CD4-positive, alpha-beta T cell treated with Interleukin-6 for 4 hours (primary cell): Measurements from ENCODE around the gene BAD.

Source experiments
- DNase-seq: peaks from one replicate; pipeline ENCODE4 v3.0.0-alpha.2; 2020; ENCODE audit warnings: mixed read lengths

Gene BAD

DNA sequence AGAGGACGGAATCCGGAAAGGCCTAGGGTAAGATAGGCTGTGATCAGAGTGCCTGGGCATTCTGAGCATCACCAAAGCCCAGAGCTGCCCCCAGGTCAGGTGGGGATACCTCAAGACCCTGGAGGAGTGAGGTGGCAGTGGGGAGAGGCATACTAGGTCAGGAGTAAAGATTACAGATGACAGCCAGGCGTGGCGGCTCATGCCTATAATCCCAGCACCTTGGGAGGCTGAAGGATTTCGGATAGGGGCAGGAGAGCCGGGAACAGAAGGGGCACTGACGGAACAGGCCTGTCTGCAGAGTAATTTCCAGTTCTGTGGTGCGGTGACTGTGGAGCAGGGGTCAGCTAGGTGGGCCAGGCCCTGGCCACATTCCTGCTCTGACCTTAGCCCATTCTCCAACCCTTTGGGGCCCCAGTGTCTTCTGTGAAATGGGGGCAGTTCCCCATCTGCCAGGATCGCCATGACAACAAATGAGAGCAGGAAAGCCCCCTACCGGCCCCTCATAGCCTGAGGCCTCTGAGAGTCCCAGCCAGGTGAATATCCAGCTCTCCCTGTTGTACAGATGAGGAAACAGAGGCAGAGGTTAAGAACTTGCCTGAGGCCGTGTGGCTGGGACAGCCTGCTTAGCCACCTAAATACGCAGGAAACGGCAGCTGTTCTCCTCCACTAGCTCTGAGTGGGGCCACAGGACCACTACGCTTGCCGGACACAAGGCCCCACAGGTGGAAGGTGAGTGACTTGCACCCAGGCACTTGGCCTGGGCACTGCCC is 9.2 kb downstream of the BAD start:
- no peak for DNase-seq

DNA sequence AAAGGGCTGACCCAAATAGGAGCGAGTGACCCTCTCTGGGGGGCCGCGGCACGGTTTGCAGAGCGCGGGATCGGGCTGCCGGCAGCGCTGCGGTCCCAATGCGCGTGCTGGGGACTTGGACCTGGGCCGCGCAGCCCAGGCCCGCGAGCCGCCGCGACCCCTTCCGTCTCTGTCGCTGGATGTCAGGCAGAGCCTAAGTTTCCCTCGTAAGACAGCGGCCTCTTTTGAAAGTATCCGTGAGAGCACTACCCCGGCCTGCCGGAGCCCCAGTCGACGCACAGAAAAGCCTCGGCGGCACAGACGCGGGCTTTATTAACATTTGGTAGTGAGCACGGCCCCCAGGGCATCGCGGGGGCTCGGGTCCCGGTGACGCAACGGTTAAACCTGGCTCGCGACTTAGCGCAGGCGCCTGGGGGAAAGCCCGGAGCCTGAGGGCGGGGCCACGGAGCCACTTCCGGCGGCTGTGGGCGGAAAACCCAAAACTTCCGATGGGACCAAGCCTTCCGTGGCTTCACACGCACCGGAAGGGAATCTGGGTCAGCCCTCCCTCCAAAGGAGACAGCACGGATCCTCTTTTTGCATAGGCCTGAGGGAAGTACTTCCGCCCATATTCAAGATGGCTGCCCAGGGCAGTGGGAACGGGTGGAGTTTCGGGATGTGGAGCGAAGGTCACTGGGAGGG is 14.8 kb downstream of the BAD start:
- peak; percentile 98 for DNase-seq

DNA sequence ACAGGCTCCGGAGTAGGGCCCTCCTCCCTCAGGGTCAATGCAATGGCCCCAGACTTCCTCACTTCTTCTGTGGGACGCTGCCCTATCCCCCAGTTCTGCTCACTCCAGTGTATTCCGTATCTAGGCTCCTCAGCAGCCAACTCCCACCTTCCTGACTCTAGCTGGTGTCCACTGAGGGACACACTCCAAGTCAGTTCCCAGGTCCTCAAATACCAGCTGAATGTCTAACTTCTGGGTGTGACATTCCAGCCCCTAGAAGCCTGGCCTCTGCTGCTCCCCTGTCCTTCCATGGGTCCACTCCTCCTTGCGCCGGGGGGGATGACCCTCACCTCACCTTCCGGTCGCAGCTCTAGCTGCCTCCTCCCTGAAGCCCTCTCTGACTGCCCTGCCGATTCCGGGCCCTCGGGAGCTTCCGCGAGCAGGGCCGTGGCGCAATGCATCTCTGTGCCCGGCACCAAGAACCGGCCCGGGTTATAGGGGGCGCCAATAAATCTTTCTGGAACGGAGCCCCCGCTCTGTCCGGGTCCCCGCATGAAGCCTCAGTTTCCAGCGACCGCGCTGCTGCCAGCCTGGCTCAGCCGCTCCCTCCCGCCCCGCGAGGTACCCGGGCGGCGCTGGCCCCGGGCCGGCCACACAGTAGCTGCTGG is 15.4 kb downstream of the BAD start:
- peak; percentile 48 for DNase-seq

DNA sequence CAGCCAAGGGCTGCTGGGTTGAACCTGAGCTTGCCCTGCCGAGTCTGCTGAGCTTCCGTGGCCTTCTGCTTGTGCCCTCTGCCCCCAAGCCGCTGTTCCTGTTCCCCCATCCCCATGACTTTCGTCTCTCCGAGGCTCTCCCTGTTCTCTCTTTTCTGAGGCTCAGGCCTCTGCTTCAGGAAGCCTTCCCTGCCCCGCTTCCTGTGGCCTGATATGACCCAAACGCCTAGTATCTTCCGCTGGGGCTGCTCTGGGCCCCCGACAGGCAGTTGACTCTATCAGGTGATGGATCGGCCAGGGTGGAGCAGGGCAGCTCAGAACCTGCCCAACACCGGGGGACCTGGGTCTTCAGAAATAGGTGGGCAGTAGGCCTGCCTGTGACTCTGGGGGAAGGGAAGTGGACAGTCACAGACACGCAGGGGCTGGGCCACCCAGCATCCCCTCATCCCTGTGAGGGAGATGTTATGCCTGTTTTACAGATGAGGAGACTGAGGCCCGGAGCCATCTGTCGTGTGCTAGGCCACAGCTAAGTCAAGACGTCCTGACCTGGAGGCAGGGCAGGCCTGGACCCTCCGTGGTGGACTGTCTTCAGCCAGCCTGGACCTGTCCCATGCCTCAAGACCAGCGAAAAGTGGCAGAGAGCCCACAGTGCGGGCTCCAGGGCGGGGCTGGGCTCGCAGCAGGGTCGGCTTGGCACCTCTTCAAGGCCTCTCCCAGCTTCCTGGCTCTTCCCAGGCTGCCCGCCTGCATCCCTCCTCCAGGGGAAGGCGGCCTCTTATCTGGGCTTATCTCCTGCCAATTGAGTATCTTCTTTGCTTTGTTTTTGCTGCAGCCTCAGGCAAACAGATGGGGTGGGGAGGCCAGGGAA is 16.2 kb downstream of the BAD start:
- no peak for DNase-seq

DNA sequence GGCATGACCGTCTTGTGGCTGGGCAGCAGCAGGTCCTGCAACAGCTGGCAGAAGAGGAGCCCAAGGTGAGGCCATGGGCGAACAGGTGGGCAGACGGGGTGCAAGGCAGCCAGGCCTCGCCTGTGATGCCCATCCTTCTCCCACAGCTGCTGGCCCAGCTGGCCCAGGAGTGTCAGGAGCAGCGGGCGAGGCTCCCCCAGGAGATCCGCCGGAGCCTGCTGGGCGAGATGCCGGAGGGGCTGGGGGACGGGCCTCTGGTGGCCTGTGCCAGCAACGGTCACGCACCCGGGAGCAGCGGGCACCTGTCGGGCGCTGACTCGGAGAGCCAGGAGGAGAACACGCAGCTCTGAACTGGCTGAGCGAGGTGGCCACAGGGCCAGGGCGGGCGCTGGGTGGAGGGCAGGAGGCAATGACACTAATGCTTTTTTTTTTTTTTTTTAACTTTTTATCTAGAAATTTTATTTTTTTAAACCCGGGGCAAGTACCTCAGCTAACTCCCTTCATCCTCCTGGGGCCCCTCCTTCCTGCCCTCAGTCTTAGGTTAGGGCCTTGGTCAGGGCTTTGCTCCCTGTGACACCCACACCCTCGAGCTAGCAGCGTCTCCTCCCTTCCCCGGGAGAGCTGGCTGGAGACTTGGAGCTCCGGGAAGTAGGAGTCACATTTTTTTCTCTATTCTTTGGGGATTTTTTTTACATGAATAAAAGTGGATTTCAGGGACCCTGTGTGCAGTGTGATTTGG is 17.1 kb downstream of the BAD start:
- DNase-seq: no peak

DNA sequence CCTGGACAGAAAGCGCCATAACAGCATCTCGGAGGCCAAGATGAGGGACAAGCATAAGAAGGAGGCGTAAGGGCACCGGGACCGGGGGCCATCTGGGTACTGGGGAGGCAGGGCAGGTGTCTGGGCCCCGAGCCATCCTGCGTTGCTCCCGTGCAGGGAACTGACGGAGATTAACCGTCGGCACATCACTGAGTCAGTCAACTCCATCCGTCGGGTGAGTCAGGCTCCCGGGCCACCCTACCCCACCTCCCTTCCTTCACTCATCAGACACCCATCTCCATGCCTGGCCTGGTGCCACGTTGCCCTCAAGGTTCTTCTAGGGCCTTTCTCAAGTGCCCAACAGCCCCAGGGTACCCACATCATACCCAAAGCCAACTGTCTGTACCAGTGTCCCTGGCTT is 18.1 kb downstream of the BAD start:
- DNase-seq: no peak

DNA sequence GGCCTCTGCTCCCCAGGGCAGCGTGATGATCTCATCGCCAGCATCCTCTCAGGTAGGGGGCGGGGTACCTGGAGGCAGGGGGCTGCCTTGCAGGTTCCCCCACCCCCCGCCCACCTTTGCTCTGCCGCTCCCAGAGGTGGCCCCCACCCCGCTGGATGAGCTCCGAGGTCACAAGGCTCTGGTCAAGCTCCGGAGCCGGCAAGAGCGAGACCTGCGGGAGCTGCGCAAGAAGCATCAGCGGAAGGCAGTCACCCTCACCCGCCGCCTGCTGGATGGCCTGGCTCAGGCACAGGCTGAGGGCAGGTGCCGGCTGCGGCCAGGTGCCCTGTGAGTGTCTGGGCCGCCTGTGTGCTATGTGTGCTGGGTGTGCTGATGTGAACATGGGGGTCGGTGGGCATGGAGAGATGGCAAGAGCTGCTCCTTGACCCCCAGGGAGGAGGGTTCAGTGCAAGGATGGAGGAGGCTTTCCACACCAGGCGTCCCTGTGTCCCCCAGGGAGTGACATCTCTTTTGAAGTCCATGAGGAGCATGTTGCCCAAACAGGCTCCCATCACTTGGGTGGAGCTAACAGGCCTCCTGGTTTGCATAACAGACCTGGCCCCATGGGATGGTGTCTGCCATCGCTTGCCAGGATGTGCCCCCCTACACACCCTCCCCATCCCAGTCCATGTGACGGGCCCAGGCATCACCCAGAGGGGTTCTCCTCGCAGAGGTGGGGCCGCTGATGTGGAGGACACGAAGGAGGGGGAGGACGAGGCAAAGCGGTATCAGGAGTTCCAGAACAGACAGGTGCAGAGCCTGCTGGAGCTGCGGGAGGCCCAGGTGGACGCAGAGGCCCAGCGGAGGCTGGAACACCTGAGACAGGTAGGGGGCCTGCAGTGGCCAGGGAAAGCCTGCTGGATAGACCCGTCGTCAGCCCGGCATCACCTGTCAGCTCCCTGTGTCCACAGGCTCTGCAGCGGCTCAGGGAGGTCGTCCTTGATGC is 19.0 kb downstream of the BAD start:
- no peak for DNase-seq

DNA sequence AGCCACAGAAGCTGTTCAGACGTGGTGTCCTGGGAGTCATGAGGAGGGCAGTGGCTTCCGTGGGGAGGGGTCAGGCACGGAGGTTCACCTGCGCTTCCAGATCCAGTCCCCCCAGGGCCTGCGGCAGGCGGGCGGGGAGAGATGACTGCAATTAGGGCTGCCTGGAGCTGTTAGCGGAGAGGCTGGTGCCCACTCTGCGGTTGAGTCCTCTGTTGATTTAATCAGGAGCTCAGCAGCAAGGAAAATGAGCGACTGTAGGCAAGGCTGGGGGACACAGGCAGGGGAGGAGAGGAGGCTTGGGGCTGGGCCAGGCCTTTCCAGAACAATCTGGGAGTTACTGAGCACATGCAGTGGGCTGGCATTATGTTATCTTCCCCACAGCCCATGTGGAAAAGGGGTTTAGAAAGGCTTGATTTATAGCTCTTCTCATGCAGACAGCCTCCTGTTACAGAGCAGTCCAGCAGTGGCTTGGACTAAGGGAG is 20.1 kb downstream of the BAD start:
- DNase-seq: no peak

DNA sequence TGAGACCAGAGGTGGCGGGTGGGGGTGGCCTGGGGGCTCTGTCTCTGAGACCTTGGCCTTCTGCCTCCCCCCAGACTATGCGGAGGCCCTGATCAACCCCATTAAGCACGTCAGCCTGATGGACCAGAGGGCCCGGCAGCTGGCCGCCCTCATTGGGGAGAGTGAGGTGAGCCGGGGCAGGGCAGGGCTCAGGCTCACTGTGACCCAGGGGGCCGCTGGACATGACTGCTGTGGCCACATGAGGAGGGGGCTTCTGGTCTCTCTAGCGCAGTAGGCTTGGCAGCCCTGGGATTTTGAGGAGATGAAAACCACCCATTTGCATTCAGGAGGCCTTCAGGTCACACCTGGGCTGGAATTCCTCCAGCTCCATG is 20.5 kb downstream of the BAD start:
- no peak for DNase-seq

DNA sequence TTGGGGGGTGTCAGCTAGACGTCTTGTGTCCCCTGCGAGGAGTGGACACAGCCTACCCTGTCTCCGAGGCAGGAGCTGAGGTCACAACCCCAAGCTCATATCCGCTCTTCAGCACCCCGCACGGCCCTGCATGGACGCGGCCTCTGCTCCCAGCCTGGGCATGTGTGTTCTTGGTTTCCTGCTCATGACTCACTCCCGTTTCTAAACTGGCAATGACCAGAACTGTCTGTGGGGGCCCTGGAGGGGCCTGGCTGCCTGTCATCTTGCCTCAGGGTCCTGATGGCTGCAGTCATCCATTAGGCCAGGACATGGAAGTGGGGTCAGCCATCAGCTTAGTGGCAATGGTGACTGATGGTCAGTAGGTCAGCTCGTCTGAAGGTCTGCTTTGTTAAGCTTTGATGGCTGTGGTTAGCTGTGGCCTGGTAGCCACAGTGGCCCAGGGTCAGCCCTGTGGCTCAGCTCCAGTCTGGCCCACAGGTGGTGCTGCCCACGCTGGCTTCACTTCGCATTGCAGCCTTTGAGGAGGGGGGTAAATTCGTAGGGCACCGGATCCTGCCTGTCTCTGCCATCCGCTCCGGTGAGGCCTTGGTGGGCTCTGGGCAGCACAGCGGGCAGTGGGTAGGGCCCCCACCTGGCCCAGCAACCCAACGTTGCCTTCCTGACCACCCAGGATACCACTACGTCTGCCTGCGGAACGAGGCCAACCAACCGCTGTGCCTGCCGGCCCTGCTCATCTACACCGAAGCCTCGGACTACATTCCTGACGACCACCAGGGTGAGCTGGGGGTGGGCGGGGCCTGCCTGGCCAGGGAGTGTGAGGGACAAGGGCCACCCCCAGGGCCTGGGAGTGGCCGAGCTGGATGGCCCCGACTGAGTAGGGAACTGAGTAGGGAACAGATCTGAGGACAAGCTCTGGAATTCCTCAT is 21.2 kb downstream of the BAD start:
- no peak for DNase-seq

DNA sequence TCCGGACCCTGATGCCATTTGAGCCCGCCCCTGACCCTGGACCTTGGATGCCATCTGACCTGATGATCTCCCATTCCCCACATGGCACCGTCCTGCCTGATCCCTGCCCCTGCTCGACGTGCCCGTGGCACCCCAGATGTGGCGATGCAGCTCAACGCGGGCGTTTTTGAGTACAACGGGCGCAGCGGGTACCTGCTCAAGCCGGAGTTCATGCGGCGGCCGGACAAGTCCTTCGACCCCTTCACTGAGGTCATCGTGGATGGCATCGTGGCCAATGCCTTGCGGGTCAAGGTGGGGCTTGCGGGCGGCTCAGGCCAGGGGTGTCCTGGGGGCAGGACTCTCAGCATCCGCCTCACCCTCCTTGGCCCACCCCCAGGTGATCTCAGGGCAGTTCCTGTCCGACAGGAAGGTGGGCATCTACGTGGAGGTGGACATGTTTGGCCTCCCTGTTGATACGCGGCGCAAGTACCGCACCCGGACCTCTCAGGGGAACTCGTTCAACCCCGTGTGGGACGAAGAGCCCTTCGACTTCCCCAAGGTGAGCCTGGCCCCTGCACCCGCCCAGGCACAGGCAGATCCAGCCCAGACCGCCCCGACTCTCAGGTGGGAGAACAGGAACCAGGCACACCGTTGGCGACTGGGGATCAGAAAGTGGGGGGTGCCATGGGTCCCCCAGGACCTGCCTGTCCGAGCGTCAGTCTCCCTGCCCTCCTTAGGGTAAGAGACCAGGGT is 22.0 kb downstream of the BAD start:
- DNase-seq: no peak

DNA sequence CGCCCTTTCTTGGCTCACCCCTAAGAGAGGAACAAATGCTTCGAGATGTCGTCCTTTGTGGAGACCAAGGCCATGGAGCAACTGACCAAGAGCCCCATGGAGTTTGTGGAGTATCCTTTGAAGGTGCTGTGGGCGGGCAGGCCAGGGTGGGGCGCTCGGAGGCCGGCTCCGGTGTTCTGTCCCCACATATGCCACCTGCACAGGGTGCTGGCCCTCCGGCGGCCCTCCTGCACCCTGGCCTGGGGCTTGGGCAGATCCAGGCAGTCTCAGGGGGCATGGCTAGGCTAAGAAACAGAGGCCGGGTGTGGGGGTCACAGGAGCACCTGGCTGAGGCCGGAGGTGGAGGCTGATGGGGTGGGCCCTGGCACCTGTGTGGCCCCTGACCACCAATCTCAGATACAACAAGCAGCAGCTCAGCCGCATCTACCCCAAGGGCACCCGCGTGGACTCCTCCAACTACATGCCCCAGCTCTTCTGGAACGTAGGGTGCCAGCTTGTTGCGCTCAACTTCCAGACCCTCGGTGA is 22.8 kb downstream of the BAD start:
- DNase-seq: no peak

DNA sequence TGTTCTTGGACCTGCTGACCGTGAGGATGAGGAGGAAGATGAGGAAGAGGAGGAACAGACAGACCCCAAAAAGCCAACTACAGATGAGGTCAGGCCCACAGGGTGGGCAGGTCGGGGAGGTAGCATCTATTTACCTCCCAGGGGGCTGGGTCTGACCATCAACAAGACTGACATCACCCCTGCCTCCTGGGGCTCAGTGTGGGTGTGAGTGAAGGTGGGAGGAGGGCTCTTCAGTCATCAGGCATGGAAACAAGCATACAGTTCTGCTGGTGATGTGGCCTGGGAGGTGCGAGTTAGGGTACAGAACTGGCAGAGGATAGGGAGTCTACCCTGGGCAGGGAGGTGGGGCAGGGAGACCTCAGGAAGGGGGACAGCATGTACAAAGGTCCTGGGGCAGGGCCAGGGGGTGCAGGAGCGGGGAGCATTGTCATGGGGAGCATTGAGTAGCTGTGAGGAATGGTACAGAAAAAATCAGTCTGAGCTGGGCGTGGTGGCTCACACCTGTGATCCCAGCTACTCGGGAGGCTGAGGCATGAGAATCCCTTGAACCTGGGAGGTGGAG is 24.2 kb downstream of the BAD start:
- DNase-seq: no peak

DNA sequence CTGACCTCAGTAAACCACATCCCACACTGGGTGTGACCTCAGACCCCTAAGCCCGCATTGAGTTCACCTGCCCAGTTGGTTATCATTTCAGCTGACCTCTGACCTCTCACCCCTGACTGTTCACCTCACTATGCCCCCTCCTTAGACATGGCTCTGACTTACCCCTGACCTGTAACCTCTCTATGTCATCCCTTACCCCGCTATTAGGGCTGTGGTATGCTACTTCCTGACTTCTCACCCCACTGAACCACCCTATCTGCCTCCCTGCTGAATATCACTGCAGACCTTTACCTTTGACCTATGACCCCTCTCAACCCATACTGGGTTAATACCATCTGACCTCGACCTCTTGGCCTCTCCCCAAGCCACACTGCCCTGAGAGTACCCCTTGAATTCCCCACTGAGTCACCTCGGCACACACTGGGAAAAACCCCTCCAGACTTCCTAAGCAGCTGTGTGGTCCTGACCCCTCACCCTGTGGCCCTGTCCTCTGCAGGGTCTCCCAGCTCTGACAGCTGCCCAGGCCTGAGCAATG is 24.9 kb downstream of the BAD start:
- DNase-seq: no peak

DNA sequence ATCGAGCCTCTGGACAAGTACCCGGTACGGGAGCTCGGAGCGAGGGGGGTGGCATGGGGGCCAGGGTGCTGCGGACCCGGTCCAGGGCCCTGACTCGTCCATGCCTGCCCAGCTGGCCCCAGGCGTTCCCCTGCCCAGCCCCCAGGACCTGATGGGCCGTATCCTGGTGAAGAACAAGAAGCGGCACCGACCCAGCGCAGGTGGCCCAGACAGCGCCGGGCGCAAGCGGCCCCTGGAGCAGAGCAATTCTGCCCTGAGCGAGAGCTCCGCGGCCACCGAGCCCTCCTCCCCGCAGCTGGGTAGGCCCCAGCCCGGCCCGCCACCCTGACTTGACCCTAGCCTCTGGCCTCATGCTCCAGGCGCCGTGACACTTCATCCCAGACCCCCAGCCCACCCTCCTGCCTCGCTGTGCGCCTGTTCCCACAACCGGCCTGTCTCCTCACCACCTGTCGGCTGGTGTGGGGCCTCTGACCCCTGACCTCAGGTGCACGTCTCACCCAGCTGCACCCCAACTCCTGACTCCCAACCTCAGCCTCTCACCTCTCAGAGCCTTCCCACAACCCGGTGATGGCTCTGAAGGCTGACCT is 25.4 kb downstream of the BAD start:
- DNase-seq: no peak

DNA sequence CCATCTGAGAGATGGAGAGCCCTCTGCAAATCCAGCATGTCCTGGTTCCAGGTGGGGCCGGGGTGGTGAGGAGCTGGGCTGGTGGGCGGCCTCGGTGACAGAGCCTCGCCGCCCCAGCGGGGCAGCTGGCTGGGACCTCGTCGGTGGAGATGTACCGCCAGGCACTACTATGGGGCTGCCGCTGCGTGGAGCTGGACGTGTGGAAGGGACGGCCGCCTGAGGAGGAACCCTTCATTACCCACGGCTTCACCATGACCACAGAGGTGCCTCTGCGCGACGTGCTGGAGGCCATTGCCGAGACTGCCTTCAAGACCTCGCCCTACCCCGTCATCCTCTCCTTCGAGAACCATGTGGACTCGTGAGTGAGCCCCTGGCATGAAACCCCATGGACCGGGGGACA is 26.1 kb downstream of the BAD start:
- DNase-seq: no peak

DNA sequence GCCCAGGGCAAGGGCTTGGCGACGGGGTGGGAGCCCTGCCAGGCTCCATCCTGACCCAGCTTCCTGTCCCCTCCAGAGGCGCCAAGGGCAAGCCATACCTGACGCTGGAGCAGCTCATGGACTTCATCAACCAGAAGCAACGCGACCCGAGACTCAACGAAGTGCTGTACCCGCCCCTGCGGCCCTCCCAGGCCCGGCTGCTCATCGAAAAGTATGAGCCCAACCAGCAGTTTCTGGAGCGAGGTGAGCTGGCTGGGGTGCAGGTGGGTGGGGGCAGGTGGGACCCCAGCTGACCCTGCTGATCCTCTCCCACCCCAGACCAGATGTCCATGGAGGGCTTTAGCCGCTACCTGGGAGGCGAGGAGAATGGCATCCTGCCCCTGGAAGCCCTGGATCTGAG is 28.2 kb downstream of the BAD start:
- no peak for DNase-seq
